ENCODE measurements around the gene FAM50B. TPM values are rescaled to one million over a fixed set of nuclear protein-coding genes. Genes with fewer than 3 reads are reported as not detected.

FAM50B gene
- total and polyA plus RNA-seq, 2 of the 4 experiments (the other 2 are of a cell fraction) = 4.1 to 7.4 TPM

GRCh38 chr6:3895312-3895653 lies 46.1 kb downstream of the FAM50B start:
- Histone ChIP-seq H3K27ac (ENCODE audit: insufficient read depth, low read length) (no peak overlapping the region), H3K4me2 (ENCODE audit: low read depth, low read length) (no peak overlapping the region), H3K36me3 (ENCODE audit: control insufficient read depth, insufficient read depth, low read length) (no peaks in the 10 kb centered on the region), H3K23ac (ENCODE audit: low read depth, low read length) (no peak overlapping the region), H3K4me3 (ENCODE audit: insufficient read depth, low read depth, low read length) (no peak overlapping the region), H3K4me1 (ENCODE audit: control insufficient read depth, insufficient read depth, low read length) (no peaks in the 10 kb centered on the region), H3K9me3 (ENCODE audit: control insufficient read depth, insufficient read depth, low read length) (no peaks in the 10 kb centered on the region), H3K79me1 (ENCODE audit: low read depth in 1 of 2, low read length in 2 of 2) (no peaks in the 10 kb centered on the region), H4K5ac (ENCODE audit: low read depth, low read length) (no peak overlapping the region), H2BK15ac (ENCODE audit: low read depth, low read length) (no peak overlapping the region), H2BK20ac (ENCODE audit: low read depth, low read length) (no peak overlapping the region), H4K91ac (ENCODE audit: insufficient read depth, low read depth, low read length) (no peak overlapping the region), H3K27me3 (ENCODE audit: control insufficient read depth, insufficient read depth, low read length) (peaks cover 3% of the 10 kb centered on the region; the same call in 1 of the 2 replicates), H2BK120ac (ENCODE audit: low read depth, low read length) (no peak overlapping the region), H3K56ac (ENCODE audit: extremely low read depth, insufficient read depth, low read length) (no peak overlapping the region), H4K20me1 (ENCODE audit: insufficient read depth, low read length) (no peaks in the 10 kb centered on the region), H3K9me1 (ENCODE audit: insufficient read depth, low read length) (no peaks in the 10 kb centered on the region), H3K4ac (ENCODE audit: low read depth, low read length) (no peak overlapping the region), H3K9ac (ENCODE audit: low read depth, low read length) (no peak overlapping the region), H2AK9ac (replicated peaks; ENCODE audit: low read depth, low read length, poor library complexity) (no peak overlapping the region), H2AFZ (replicated peaks; ENCODE audit: low read length, poor library complexity) (no peak overlapping the region), H3K14ac (replicated peaks; ENCODE audit: low read depth, low read length) (no peak overlapping the region), H2BK5ac (ENCODE audit: low read depth, low read length, poor library complexity, severe bottlenecking) (no peak overlapping the region), H3K18ac (ENCODE audit: low read depth, low read length) (no peak overlapping the region), H4K8ac (ENCODE audit: low read depth in 2 of 2, low read length in 2 of 2) (no peak overlapping the region), H2AK5ac (ENCODE audit: low read depth, low read length) (no peak overlapping the region)
- ChIA-PET POLR2A (ENCODE audit: unreplicated experiment) (no interaction called here), CTCF (interaction anchor here (0.8 kb wide), 1 partner anchor 11 kb away, joined by 3 read pairs; no protein-coding TSS in a partner anchor)
- ATAC-seq (ENCODE audit: low read depth) = no peak
- no TSS peak for BruUV-seq (replicated peaks)
- no peak for TF ChIP-seq CTCF (conservative IDR thresholded peaks at IDR 0.05; ENCODE audit: low read depth, low read length)
- no peak for TF ChIP-seq FOS (IDR thresholded peaks at IDR 0.05; ENCODE audit: low read depth, low read length)
- TF ChIP-seq RCOR1 (IDR thresholded peaks at IDR 0.05; ENCODE audit: insufficient replicate concordance, low read length) = no peak
- no peak for TF ChIP-seq ELK1 (IDR thresholded peaks at IDR 0.05; ENCODE audit: borderline replicate concordance, low read depth, low read length)
- TF ChIP-seq POLR2A (IDR thresholded peaks at IDR 0.05; ENCODE audit: low read depth, low read length) = no peak
- no peak for TF ChIP-seq RAD21 (IDR thresholded peaks at IDR 0.05; ENCODE audit: low read length)
- WGBS, 2 experiments (ENCODE audit: extremely low coverage in 2 of 2, insufficient read length in 1 of 2) = no CpG with 5 or more reads among the region's 6 CpGs
- in situ Hi-C loops (cut with MboI; ENCODE audit: low sequenced_read_pairs) = no loop called here
- intact Hi-C loops (cut with micrococcal nuclease) = no loop called here
- dilution Hi-C loops (cut with HindIII; ENCODE audit: low sequenced_read_pairs, unreplicated experiment) = no loop called here
- DNase-seq = no peak

Data from IMR-90 (cell line).